Measurements from ENCODE around the gene ACY1.
A peak's percentile ranks its signal among the peaks of the same experiment; 100 is the strongest.
"Not testable (repeated sequence)": the region's sequence is repeated elsewhere in the genome, so short reads cannot be mapped to it uniquely, and the experiment has no call there.

The ACY1 gene

GRCh38 chr3:51982352-51982837 is 940 bp upstream of the ACY1 start:
- Mint-ChIP-seq H3K27ac (peak overlapping the region; percentile 94), H3K27me3 (no peaks in the 10 kb centered on the region), H3K4me3 (peak overlapping the region; percentile 92), H3K4me1 (ENCODE audit: low read depth) (peaks cover 35% of the 10 kb centered on the region), H3K9me3 (no peaks in the 10 kb centered on the region), H3K36me3 (ENCODE audit: low read depth) (peaks cover 6% of the 10 kb centered on the region)

GRCh38 chr3:51983578-51984268 is 388 bp downstream of the ACY1 start:
- peaks cover 34% of the 10 kb centered on the region for H3K4me1 Mint-ChIP-seq (ENCODE audit: low read depth)
- H3K27me3 Mint-ChIP-seq = no peaks in the 10 kb centered on the region
- peak overlapping the region; percentile 92 for H3K4me3 Mint-ChIP-seq
- peaks cover 6% of the 10 kb centered on the region for H3K36me3 Mint-ChIP-seq (ENCODE audit: low read depth)
- H3K27ac Mint-ChIP-seq = peak overlapping the region; percentile 94
- H3K9me3 Mint-ChIP-seq = no peaks in the 10 kb centered on the region

- Mint-ChIP-seq H3K36me3 (ENCODE audit: low read depth) (peaks cover 6% of the 10 kb centered on the region), H3K9me3 (no peaks in the 10 kb centered on the region), H3K4me3 (peak overlapping the region; percentile 92), H3K27me3 (no peaks in the 10 kb centered on the region), H3K4me1 (ENCODE audit: low read depth) (peaks cover 30% of the 10 kb centered on the region), H3K27ac (peak overlapping the region; percentile 63)
Observed at GRCh38 chr3:51984269-51984647, 923 bp downstream of the ACY1 start.

- Mint-ChIP-seq H3K27me3 (no peaks in the 10 kb centered on the region), H3K36me3 (ENCODE audit: low read depth) (peaks cover 6% of the 10 kb centered on the region), H3K9me3 (no peaks in the 10 kb centered on the region), H3K4me3 (peak overlapping the region; percentile 92), H3K27ac (peak overlapping the region; percentile 75), H3K4me1 (ENCODE audit: low read depth) (peaks cover 30% of the 10 kb centered on the region)
Observed at GRCh38 chr3:51985063-51985462, 1.7 kb downstream of the ACY1 start.

GRCh38 chr3:51986010-51986947 is 2.9 kb downstream of the ACY1 start:
- peaks cover 3% of the 10 kb centered on the region for H3K36me3 Mint-ChIP-seq (ENCODE audit: low read depth)
- H3K27ac Mint-ChIP-seq = peak overlapping the region; percentile 28
- peaks cover 29% of the 10 kb centered on the region for H3K4me1 Mint-ChIP-seq (ENCODE audit: low read depth)
- H3K9me3 Mint-ChIP-seq = no peaks in the 10 kb centered on the region
- H3K4me3 Mint-ChIP-seq = no peak overlapping the region
- no peaks in the 10 kb centered on the region for H3K27me3 Mint-ChIP-seq

- Mint-ChIP-seq H3K27me3 (no peaks in the 10 kb centered on the region), H3K4me3 (no peak overlapping the region), H3K27ac (no peak overlapping the region), H3K36me3 (ENCODE audit: low read depth) (peaks cover 13% of the 10 kb centered on the region), H3K9me3 (no peaks in the 10 kb centered on the region), H3K4me1 (ENCODE audit: low read depth) (peaks cover 26% of the 10 kb centered on the region)
Observed at GRCh38 chr3:51987568-51987967, 4.2 kb downstream of the ACY1 start.

- Mint-ChIP-seq H3K9me3 (no peaks in the 10 kb centered on the region), H3K27ac (no peak overlapping the region)
Observed at GRCh38 chr3:51988286-51989146, 5.2 kb downstream of the ACY1 start.

GRCh38 chr3:51990501-51990971 is 7.2 kb downstream of the ACY1 start:
- not testable (repeated sequence) for H3K9me3 Mint-ChIP-seq, H3K4me3 Mint-ChIP-seq, H3K27me3 Mint-ChIP-seq, H3K27ac Mint-ChIP-seq
- peaks cover 33% of the 10 kb centered on the region for H3K4me1 Mint-ChIP-seq (ENCODE audit: low read depth)
- peaks cover 43% of the 10 kb centered on the region for H3K36me3 Mint-ChIP-seq (ENCODE audit: low read depth)

More at GRCh38 chr3:51988286-51989146, 5.2 kb downstream of the ACY1 start:
- H3K36me3 Mint-ChIP-seq (ENCODE audit: low read depth) = peaks cover 22% of the 10 kb centered on the region
- H3K4me1 Mint-ChIP-seq (ENCODE audit: low read depth) = peaks cover 26% of the 10 kb centered on the region
- H3K27me3 Mint-ChIP-seq = no peaks in the 10 kb centered on the region
- H3K4me3 Mint-ChIP-seq = no peak overlapping the region

- peak overlapping the region; percentile 100 for H3K27ac Mint-ChIP-seq
- H3K4me1 Mint-ChIP-seq (ENCODE audit: low read depth) = peaks cover 38% of the 10 kb centered on the region
- H3K9me3 Mint-ChIP-seq = no peaks in the 10 kb centered on the region
- peak overlapping the region; percentile 99 for H3K4me3 Mint-ChIP-seq
- H3K27me3 Mint-ChIP-seq = no peaks in the 10 kb centered on the region
- H3K36me3 Mint-ChIP-seq (ENCODE audit: low read depth) = peaks cover 46% of the 10 kb centered on the region
Observed at GRCh38 chr3:51992017-51992682, 8.8 kb downstream of the ACY1 start.

GRCh38 chr3:51993657-51994056 is 10.3 kb downstream of the ACY1 start:
- Mint-ChIP-seq H3K36me3 (ENCODE audit: low read depth) (peaks cover 46% of the 10 kb centered on the region), H3K4me1 (ENCODE audit: low read depth) (peaks cover 38% of the 10 kb centered on the region), H3K27ac (peak overlapping the region; percentile 100), H3K4me3 (peak overlapping the region; percentile 99)
- H3K27me3 Mint-ChIP-seq, H3K9me3 Mint-ChIP-seq: not testable (repeated sequence)

GRCh38 chr3:51994530-51994929 is 11.2 kb downstream of the ACY1 start:
- H3K9me3 Mint-ChIP-seq = no peaks in the 10 kb centered on the region
- H3K4me3 Mint-ChIP-seq = peak overlapping the region; percentile 99
- H3K27ac Mint-ChIP-seq = peak overlapping the region; percentile 100
- H3K27me3 Mint-ChIP-seq = no peaks in the 10 kb centered on the region
- peaks cover 38% of the 10 kb centered on the region for H3K4me1 Mint-ChIP-seq (ENCODE audit: low read depth)
- H3K36me3 Mint-ChIP-seq (ENCODE audit: low read depth) = peaks cover 46% of the 10 kb centered on the region

GRCh38 chr3:51995346-51996163 is 12.2 kb downstream of the ACY1 start, which contains the start of gene RPL29:
TSS of gene RPL29 (minus strand) at chr3:51995895. CDS start at chr3:51995461, 434 bp downstream.
- peak within 1 kb of the TSS; percentile 99 for H3K4me3 Mint-ChIP-seq
- H3K36me3 Mint-ChIP-seq (ENCODE audit: low read depth) = peaks cover 46% of the 10 kb centered on the region
- H3K27me3 Mint-ChIP-seq = no peaks in the 10 kb centered on the region
- no peaks in the 10 kb centered on the region for H3K9me3 Mint-ChIP-seq
- H3K4me1 Mint-ChIP-seq (ENCODE audit: low read depth) = peaks cover 38% of the 10 kb centered on the region
- peak within 1 kb of the TSS; percentile 100 for H3K27ac Mint-ChIP-seq

GRCh38 chr3:51997172-51997571 is 13.8 kb downstream of the ACY1 start:
- Mint-ChIP-seq H3K27ac (no peak overlapping the region), H3K27me3 (no peaks in the 10 kb centered on the region), H3K4me1 (ENCODE audit: low read depth) (peaks cover 38% of the 10 kb centered on the region), H3K4me3 (no peak overlapping the region), H3K9me3 (no peaks in the 10 kb centered on the region), H3K36me3 (ENCODE audit: low read depth) (peaks cover 37% of the 10 kb centered on the region)

All from stimulated activated naive CD8-positive, alpha-beta T cell treated with anti-CD3 and anti-CD28 coated beads, Interleukin-15, Interleukin-2, amounts not matched to agents 100 ng/mL and 50 ng/mL, for 24 hours (primary cell).